ENCODE data around the gene SCAMP4.

SCAMP4 gene

DNA sequence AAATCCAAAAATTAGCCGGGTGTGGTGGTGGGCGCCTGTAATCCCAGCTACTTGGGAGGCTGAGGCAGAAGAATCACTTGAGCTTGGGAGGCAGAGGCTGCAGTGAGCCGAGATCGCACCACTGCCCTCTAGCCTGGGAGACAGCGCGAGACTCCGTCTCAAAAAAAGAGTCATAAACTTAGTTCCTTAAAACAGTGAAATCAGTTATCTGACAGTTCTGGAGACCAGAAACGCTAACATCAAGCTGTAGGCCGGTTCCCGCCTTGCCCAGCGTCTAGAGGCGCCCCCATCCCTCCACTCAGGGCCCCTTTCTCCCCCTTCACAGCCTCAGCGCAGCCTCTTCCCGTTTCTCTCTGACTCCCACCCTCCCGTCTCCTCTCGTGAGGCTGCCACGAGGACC is 11.9 kb downstream of the SCAMP4 start:
- no peak for DNase-seq

DNA sequence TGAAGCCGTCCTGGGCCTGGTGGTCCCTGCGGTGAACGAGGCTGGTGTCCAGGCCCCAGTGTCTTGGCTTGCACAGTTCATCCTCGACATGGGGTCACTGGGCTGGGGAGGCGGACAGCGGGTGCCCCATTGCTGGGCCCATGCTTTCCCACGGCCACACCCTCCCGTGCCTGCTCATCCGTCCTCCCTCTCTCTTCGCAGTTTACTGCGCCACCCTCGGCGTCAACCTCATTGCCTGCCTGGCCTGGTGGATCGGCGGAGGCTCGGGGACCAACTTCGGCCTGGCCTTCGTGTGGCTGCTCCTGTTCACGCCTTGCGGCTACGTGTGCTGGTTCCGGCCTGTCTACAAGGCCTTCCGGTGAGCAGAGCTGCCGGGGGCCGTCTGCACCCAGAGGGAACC is 12.7 kb downstream of the SCAMP4 start:
- no peak for DNase-seq

DNA sequence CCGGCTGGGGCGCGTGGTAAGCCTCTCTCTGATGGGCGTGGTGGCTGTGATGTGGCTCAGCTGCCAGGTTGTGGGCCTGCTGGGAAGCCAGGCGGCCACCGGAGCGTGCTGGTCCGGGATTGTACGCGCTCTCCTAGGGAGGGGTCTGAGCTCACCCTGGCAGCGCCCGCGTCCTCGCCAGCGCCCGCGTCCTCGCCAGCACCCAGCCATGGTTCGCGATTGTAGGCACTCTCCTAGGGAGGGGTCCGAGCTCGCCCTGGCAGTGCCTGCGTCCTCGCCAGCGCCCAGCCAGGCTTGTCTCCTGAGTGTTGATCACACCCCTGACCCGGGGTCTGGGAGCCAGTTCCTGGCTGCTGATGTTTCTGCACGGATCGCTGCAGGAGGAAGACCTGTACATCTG is 13.8 kb downstream of the SCAMP4 start:
- DNase-seq, result no peak

DNA sequence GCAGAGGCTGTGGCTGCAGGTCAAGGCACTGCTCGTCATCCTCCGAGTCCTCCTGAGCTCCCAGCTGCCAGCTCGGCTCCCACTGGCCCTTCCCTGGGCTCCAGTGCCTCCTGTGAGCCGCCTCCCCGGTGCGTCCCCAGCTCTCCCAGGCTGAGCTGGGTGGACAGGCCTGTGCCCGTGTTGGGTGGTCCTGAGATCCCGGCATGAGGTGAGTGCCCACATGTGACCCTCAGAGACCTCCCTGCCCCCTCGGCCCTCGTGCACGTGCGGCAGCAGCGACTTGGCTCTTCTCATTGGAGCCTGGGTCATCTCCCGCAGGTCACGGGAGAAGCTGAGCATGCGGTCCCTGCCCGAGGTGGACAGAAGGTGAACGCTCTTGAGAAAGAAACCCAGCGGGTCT is 15.4 kb downstream of the SCAMP4 start:
- DNase-seq, result no peak

DNA sequence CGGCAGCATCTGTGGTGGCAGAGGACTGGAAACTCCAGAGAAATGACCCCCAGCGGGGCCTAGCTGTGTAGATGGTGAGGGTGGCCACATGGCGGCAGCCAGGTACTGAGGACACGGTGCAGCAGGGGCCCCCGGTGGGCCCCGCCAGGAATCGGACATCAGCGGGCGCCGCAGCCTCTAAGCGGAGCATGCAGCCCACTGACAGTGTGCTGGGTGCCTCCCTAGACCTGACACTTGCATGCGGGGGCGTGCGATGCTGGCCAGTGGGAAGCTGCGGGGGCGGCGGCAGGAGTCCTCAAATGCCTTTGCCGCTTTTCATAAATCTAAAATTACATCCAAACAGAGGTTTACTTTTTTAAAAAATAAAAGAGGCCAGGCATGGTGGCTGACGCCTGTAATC is 16.1 kb downstream of the SCAMP4 start:
- DNase-seq, result no peak

DNA sequence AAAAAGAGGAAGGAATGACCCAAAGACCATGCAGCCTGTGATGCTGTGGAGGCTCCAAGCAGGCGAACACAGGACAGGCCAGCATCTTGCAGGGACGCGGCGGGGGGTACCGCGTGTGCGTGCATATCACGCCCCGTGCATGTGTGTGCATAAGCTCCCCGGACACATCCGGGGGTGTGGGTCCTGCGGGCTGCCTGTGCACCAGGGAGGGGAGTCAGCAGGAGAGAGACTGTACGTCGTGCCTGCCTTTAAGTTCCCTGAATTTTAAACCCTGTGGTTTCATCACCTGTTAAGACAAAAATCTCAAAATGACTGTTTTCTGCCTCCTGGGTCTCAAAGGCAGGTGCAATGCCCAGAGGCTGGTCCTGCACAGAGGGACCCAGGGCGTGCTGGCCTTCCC is 16.6 kb downstream of the SCAMP4 start:
- no peak for DNase-seq

DNA sequence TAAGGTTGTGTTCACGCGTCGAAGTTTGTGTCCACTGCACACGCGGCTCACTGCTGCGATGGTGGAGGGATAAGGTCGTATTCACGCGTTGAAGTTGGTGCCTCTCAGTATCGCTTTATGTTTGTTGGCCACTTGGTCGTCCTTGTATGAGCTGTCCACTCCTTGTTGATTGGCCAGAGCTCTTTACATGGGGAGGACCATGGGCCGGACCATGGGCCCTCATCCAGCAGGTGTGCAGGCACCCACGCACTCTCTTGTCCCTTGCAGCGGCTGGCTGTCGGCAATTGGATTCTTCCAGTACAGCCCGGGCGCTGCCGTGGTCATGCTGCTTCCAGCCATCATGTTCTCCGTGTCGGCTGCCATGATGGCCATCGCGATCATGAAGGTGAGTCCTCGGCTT is 17.6 kb downstream of the SCAMP4 start:
- no peak for DNase-seq

DNA sequence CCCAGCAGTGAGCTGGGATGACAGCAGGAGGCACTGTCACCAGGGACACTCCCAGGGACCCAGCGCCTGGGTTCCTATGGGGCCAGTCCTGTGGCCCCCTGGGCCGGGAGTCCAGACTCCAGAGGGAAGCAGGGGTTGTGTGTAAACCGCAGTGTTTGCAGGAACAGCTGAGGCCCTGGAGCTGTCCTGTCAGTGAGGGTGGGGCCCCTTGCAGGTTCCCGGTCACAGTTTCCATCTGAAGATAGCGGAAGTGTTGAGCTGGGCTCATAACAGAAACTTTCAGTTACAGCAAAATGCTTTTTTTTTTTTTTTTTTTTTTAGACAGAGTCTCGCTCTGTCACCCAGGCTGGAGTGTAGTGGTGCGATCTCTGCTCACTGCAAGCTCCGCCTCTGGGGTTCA is 18.1 kb downstream of the SCAMP4 start:
- DNase-seq, result no peak

DNA sequence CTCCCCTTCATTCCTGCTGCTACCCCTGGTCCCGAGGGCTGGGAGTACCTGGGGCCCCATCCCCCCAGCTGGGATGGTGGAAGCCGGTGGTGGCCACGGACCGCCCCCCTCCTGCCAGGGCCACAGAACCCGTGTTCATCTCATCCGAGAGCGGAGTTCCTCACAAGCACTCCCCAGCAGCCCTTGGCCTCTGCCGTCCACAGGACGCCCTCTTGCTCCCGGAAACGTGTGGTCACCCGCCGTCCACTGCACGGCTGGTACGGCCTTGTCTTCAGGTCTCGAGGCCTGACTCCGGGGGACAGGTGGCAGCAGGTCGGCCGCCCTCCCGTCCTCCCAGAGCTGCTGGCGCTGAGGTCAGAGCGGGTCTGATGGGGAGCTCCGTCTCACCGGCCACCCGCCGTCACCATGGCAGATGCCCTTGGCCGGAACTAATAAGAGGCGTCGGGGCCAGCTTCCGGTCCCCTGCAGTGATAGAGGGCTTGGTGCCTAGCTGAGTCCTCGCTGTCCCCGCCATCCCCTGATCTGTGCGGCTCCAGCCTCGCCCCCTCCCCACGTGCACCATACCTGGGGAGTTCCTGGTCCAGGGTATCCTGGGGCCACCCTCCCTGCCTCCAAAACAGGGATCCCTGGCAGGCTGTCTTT is 19.2 kb downstream of the SCAMP4 start:
- DNase-seq, result no peak

DNA sequence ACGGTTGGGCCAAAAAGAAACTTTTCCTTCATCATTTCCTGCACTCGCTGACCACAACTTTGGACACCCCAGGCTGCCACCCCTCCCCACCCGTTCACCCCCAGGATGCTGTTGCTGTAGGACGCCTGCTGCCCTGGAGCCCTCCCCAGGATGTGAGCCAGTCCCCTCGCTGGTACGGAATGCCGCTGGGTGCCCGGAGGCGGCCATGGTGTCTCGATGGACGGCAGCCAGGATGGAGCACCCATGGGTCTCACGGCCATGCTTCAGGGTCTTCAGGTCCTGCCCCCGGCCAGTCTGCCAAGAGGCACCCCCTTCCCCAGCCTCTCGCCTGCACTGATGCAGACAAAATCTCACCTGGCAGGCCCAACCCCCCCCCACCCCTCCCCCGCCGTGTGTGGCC is 20.3 kb downstream of the SCAMP4 start:
- DNase-seq, result no peak

DNA sequence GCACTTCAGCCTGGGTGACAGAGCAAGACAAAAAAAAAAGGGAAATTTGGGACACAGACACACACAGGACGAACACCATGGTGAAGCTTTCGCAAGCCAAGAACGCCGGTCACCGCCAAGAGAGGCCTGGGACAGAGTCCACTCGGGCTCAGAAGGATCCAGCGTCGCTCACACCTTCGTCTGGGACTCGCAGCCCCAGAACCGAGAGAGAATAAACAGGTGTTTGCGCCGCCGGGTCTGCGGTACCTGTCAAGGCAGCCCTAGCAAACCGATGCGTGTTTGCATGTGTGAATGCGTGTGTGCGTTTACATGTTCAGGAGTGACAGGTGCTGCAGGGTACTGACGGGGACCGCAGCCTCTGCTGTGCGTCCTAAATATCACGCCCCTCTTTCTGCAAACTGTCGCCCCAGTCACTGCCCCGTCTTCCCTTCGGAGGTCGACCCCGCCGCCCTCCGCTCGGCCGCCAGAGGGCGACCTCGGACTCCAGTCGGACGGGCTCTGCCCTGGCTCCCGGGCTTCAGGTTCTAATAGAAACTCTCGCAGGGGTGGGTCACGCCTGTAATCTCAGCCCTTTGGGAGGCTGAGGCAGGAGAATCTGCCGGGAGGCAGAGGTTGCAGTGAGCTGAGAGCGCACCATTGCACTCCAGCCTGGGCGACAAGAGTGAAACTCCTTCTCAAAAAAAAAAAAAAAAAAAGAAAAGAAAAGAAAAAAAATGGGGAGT is 24.0 kb downstream of the SCAMP4 start:
- no peak for DNase-seq

DNA sequence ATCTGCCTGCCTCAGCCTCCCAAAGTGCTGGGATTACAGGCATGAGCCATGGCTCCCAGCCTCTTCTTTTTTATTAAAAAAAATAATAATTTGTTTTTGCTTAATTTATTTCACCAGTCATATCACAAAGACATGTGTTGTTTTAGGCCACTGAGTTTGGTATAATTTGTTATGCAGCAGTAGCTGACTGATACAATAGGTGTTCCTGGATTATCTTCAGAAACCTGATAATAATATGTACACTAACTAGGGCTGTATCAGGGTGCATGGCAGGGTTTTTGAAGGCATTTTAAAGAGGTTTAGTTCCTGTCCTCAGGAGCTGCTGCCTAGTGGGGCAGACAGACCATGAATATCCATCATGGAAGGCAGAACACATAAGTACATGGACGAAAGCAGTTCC is 26.2 kb downstream of the SCAMP4 start:
- DNase-seq, result no peak

DNA sequence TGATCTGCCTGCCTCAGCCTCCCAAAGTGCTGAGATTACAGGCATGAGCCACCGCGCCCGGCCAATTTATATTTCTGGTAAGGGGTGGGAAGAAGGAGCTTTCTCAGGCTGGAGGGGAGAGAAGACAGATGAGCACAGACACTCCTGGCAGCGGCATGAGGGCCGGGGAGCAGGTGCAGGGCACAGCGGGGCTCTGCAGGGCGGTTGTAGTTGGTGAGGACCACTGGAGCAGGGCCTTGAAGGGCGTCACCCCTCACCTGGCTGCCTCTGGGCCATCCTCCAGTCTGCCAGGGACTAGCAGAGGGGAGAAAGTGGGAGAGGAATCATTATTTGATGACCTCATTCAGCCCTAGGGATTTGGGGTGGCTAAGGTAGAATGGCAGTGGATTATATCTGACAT is 27.2 kb downstream of the SCAMP4 start:
- DNase-seq, result no peak

DNA sequence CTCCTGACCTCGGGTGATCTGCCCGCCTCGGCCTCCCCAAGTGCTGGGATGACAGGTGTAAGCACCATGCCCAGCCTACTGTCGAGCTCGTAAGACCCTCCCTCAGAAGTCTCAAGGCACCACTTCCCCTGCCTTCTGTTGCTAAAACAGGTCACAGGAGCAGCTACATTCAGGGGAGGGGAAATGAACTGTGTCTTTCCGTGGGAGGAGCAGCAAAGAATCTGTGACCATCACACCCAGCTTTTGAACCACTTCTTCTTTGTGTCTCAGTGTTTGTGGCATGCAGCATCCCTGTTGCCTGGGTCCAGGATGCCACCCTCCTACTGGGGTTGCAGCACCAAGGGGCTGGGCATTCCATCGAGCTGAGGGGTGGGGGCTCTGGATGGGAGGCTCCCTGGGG is 28.0 kb downstream of the SCAMP4 start:
- no peak for DNase-seq

DNA sequence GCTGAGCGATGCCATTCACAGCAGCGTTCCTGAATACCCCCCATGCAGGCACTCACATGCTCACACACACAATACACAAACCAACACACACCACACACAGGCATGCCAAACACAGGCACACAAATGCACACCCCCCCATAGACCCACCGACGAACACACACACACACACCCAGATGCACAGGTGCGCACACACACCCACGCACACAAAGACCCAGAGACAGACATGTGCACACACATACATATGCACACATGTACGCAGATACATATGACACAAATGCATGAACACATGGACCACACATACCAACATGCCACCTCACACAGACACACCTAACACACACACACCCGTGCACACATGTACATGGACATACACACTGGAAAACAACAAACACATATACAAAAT is 28.7 kb downstream of the SCAMP4 start:
- DNase-seq, result no peak

DNA sequence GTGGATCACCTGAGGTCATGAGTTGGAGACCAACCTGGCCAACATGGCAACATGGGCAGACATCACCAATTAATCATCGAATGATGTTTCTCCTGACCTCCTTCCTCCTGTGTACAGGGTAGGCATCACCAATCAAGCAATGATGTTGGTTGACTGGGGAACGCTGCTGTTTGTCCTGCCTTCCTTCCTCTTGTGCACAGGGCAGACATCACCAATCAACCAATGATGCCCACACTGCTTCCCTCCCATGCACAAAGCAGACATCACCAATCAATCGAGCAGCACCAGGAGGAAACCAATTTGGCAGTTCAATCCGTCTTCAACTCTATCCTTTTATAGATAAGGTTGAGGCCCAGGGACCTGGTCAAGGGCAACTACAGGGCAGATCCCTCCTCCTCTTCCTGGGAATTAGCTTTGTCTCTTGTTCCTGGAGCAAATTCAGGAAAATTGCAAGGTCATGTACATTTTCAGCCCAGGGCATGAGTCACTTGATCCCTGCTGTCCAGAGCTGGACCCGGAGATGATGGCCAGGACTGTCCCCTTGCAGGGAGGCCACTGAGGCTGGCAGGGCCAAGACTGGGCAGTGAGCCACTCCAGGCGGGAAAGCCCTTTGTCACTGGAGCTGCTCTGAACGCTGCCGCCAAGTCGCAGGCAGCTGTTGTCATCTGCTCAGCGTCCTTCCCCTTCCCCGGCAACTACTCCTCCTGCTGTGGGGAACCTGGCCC is 30.4 kb downstream of the SCAMP4 start:
- no peak for DNase-seq

DNA sequence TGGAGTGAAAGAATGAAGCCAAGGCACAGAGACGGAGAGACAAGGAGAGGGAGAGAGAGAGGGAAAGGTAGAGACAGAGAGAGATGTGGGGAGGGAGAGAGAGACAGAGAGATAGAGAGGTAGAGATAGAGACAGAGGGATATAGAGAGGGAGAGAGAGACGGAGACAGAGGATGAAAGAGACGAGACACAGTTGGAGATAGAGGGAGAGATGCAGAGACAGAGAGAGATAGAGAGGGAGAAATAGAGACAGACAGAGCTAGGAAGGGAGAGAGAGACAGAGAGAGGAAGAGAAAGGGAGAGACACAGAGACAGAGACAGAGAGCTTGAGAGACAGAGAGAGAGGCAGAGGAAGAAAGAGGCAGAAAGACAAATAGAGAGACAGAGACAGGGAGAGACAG is 31.2 kb downstream of the SCAMP4 start:
- DNase-seq, result no peak

DNA sequence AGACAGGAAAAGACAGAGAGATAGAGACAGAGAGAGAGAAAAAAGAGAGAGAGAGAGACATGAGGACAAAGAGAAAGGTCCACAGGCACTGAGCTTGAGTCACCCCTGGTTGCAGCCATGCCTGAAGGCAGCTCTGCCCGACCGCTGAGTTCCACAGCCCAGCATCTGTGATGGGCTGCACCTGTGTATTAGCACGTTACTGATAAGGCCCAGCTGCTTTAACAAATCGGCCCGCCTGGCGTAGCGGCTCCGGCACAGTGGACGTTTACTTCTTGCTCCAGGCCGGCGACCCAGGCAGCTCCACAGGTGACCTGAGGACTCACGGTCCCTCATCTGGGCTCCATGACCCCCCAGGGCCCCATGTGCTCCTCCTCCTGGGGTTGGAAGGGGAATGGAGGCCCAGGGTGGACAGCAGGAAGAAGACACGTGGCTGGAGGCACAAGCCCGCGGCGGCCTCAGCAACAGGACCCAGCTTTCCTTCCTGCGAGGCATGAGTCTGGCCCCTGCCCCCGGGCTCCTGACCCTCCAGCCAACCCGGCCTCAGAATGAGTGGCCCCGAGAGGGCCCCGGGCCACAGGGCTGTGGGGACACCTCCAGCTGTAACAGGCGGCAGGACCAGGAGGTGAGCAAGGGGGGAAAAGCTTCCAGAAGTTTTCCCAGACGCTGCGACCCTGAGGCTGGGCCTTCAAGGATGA is 31.9 kb downstream of the SCAMP4 start:
- no peak for DNase-seq

DNA sequence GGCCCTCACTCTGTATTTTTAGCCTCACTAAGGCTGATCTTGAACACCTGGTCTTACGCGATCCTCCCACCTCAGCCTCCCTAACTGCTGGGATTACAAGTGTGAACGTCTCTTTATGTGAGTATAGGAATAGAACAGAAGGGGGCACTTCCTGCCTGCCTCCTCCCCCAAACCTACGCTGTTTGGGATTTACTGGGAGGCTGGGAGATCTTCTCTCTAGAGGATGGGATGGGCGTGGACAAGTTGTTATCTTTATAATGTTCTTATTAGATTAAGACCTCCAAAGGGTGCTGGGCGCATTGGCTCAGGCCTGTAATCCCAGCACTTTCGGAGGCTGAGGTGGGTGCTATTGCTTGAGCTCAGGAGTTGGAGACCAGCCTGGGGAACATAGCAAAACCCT is 32.9 kb downstream of the SCAMP4 start:
- DNase-seq, result no peak

DNA sequence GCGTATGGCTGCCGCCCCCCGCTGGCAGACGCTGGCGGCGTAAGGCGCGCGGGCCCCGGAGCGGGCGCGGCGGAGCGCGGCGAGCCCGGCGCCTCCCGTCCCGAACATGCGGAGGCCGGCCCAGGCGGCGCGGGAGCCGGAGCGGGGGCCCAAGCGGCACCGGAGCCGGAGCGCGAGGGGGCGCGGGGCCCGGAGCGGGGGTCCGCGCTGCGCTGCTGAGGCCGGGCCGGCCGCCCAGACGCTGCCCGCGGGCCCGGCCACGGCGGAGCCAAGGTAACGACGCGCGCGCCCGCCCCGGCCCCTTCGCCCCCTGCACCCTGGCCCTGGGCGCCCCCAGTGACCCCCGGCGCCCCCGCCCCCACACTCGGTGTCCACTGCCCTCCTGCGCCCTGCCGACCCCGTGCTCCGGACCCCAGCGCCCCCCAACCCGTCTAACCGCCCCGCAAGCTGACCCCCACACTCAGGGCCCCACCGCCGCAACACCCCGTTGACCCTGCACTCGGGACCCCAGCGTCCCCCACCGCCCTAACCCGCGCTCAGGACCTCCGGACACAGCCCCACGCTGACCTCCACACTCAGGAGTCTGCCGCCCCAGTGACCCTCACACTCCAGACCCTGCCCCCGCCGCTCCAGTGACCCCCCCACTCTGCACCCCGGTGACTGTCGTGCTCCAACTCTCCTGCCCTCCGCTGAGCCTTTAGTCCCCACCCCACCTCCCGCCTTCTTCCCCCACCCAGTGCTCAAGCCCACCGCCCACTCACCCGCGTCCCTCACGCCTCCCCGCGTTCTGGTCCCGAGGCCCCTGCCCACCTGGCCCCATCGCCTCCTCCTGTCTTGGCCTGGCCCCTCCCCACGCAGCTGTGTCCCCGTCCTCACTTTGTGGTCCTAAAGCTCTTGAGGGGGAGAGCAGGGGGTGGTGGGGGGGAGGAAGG is 36.2 kb downstream of the SCAMP4 start, which contains the start of gene CSNK1G2:
CSNK1G2 (plus strand) TSS at position 27 of the 932 bp plus-strand sequence. CDS start 28,601 bp downstream, outside the sequence.
- no peak for DNase-seq

DNA sequence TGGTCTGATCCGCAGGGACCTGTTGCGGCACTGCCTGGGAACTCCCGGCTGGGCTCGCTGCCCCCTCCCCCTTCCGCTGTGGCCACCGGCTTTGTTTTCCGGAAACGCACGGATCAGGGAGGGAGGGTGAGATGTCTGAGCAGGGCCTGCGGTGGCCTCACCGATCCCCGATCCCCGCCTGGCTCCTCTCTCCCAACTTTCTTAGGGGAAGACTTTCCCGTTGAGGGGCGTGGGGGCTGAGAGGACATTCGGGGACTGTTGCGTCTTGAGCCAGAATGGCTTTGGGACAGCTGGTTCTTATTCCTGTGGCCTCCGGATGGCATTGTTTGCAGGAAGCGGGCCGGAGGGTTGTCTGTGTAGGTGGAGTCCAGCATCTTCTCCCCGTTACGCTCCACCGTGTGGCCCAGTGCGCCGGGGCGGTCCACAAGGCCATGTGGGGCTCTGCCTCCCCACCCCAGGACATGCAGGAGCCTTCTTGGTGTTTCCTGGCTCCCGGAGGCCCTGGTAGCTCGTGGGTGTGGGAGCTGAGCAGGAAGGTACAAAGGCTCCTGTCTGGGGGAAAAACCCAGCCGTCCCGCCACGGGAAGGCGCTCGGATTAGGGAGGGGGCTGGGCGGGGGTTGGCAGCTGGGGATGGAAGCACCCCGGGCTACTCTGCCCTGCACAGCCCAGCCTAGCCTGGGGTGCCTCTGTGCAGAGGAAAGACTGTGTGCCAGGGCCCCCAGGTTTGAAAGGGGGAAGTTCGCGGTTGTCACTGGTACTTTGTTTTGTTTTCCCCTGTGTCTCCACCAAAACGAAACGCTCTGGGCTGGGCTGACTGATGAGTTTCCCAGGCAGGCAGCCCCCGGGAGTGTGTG is 37.1 kb downstream of the SCAMP4 start:
- DNase-seq, result no peak
